Stomach smooth muscle (tissue), 2 donors: ENCODE results near the gene CLSTN2.

Experiments used
- H3K27ac ChIP-seq: one replicate; pipeline ENCODE4 v1.7.0; 2013; ENCODE audit warnings: mild to moderate bottlenecking, low read length, inconsistent platforms
- H3K27me3 ChIP-seq, 2 donors: one replicate each; pipeline ENCODE4 v1.7.0; 2013; ENCODE audit warnings: low read length in 2 of 2; ENCODE audit not compliant: insufficient read depth in 2 of 2, control insufficient read depth in 1 of 2
- H3K36me3 ChIP-seq, 2 donors: one replicate each; pipeline ENCODE4 v1.7.0; 2013; ENCODE audit warnings: low read length in 2 of 2; ENCODE audit not compliant: control insufficient read depth in 2 of 2, insufficient read depth in 2 of 2
- H3K4me1 ChIP-seq: one replicate; pipeline ENCODE4 v1.7.0; 2013; ENCODE audit warnings: low read length; ENCODE audit not compliant: control insufficient read depth, insufficient read depth
- H3K4me3 ChIP-seq, 2 donors: one replicate each; pipeline ENCODE4 v1.7.0; 2013; ENCODE audit warnings: low read length in 2 of 2
- H3K9ac ChIP-seq, 2 donors: one replicate each; pipeline ENCODE4 v1.7.0; 2013; ENCODE audit warnings: low read length in 2 of 2, mild to moderate bottlenecking in 1 of 2
- H3K9me3 ChIP-seq, 2 donors: one replicate each; pipeline ENCODE4 v1.7.0; 2013; ENCODE audit warnings: low read length in 2 of 2; ENCODE audit not compliant: control insufficient read depth in 2 of 2
- donor health status: healthy.
- donor health status: Pancreatic carcinoma.

The CLSTN2 gene

GRCh38 chr3:140497331-140497730 is 562.3 kb downstream of the CLSTN2 start:
- Histone ChIP-seq H3K36me3 (no peaks in the 10 kb centered on the region), H3K27me3 (no peaks in the 10 kb centered on the region), H3K27ac (no peak overlapping the region), H3K9ac (no peak overlapping the region), H3K4me3 (no peak overlapping the region), H3K9me3 (no peaks in the 10 kb centered on the region), H3K4me1 (peaks cover 5% of the 10 kb centered on the region)

- Histone ChIP-seq H3K27me3 (no peaks in the 10 kb centered on the region), H3K36me3 (no peaks in the 10 kb centered on the region), H3K4me3 (no peak overlapping the region), H3K9me3 (no peaks in the 10 kb centered on the region), H3K9ac (no peak overlapping the region), H3K4me1 (peaks cover 5% of the 10 kb centered on the region), H3K27ac (no peak overlapping the region)
Measured at GRCh38 chr3:140499114-140499757, 564.3 kb downstream of the CLSTN2 start.

GRCh38 chr3:140500473-140500872 is 565.5 kb downstream of the CLSTN2 start:
- Histone ChIP-seq H3K9ac (no peak overlapping the region), H3K27ac (no peak overlapping the region), H3K4me1 (peaks cover 5% of the 10 kb centered on the region), H3K36me3 (no peaks in the 10 kb centered on the region), H3K9me3 (no peaks in the 10 kb centered on the region), H3K27me3 (no peaks in the 10 kb centered on the region), H3K4me3 (no peak overlapping the region)

- H3K9me3 ChIP-seq, result no peaks in the 10 kb centered on the region
- H3K4me3 ChIP-seq, result no peak overlapping the region
- peaks cover 5% of the 10 kb centered on the region for H3K4me1 ChIP-seq
- no peaks in the 10 kb centered on the region for H3K36me3 ChIP-seq
- no peaks in the 10 kb centered on the region for H3K27me3 ChIP-seq
- no peak overlapping the region for H3K9ac ChIP-seq
- no peak overlapping the region for H3K27ac ChIP-seq
Measured at GRCh38 chr3:140501061-140501769, 566.2 kb downstream of the CLSTN2 start.

GRCh38 chr3:140501770-140502364 is 566.9 kb downstream of the CLSTN2 start:
- Histone ChIP-seq H3K27me3 (peaks cover 0 to under 1% of the 10 kb centered on the region in 2 donors), H3K36me3 (no peaks in the 10 kb centered on the region), H3K27ac (no peak overlapping the region), H3K4me3 (no peak overlapping the region), H3K9ac (no peak overlapping the region), H3K4me1 (peaks cover 5% of the 10 kb centered on the region), H3K9me3 (no peaks in the 10 kb centered on the region)

- Histone ChIP-seq H3K9ac (no peak overlapping the region), H3K36me3 (no peaks in the 10 kb centered on the region), H3K4me1 (peaks cover 5% of the 10 kb centered on the region), H3K9me3 (no peaks in the 10 kb centered on the region), H3K27ac (no peak overlapping the region), H3K4me3 (no peak overlapping the region), H3K27me3 (peaks cover 0 to 4% of the 10 kb centered on the region in 2 donors)
Measured at GRCh38 chr3:140505213-140505612, 570.2 kb downstream of the CLSTN2 start.

GRCh38 chr3:140505876-140506275 is 570.9 kb downstream of the CLSTN2 start:
- Histone ChIP-seq H3K4me3 (no peak overlapping the region), H3K36me3 (no peaks in the 10 kb centered on the region), H3K4me1 (peaks cover 5% of the 10 kb centered on the region), H3K9ac (no peak overlapping the region), H3K27me3 (peaks cover 0 to 4% of the 10 kb centered on the region in 2 donors), H3K9me3 (no peaks in the 10 kb centered on the region), H3K27ac (no peak overlapping the region)

- Histone ChIP-seq H3K27ac (no peak overlapping the region), H3K4me3 (no peak overlapping the region), H3K9me3 (no peaks in the 10 kb centered on the region), H3K27me3 (peaks cover 0 to 4% of the 10 kb centered on the region in 2 donors), H3K4me1 (no peaks in the 10 kb centered on the region), H3K9ac (no peak overlapping the region), H3K36me3 (no peaks in the 10 kb centered on the region)
Measured at GRCh38 chr3:140508550-140508949, 573.6 kb downstream of the CLSTN2 start.

GRCh38 chr3:140509534-140509933 is 574.5 kb downstream of the CLSTN2 start:
- H3K9ac ChIP-seq, result no peak overlapping the region
- H3K36me3 ChIP-seq, result no peaks in the 10 kb centered on the region
- H3K9me3 ChIP-seq, result no peaks in the 10 kb centered on the region
- H3K27ac ChIP-seq, result no peak overlapping the region
- H3K4me1 ChIP-seq, result no peaks in the 10 kb centered on the region
- peaks cover 0 to 4% of the 10 kb centered on the region in 2 donors for H3K27me3 ChIP-seq
- H3K4me3 ChIP-seq, result no peak overlapping the region

- H3K27me3 ChIP-seq, result peaks cover 0 to 4% of the 10 kb centered on the region in 2 donors
- no peaks in the 10 kb centered on the region for H3K9me3 ChIP-seq
- H3K36me3 ChIP-seq, result no peaks in the 10 kb centered on the region
- no peak overlapping the region for H3K27ac ChIP-seq
- no peaks in the 10 kb centered on the region for H3K4me1 ChIP-seq
- H3K4me3 ChIP-seq, result no peak overlapping the region
- no peak overlapping the region for H3K9ac ChIP-seq
Measured at GRCh38 chr3:140510303-140510861, 575.4 kb downstream of the CLSTN2 start.
